ENCODE data around the gene LRRC8A. TPM values are rescaled to one million over a fixed set of nuclear protein-coding genes. Genes with fewer than 3 reads are reported as not detected.

The LRRC8A gene
- total and polyA plus RNA-seq, 2 of the 13 experiments (the other 11 are each of a cell fraction or from before 2014, with no cell fraction given): 16.1 to 40.6 TPM

GRCh38 chr9:128947277-128947526 is 65.3 kb downstream of the LRRC8A start (continued):
- TF ChIP-seq TEF (CRISPR knock-in tag; IDR thresholded peaks at IDR 0.05): no peak
- TF ChIP-seq ZNF737 (CRISPR knock-in tag; IDR thresholded peaks at IDR 0.05; ENCODE audit: borderline replicate concordance): no peak
- no peak for TF ChIP-seq TFE3 (CRISPR knock-in tag; IDR thresholded peaks at IDR 0.05)
- TF ChIP-seq ISX (CRISPR knock-in tag; conservative IDR thresholded peaks at IDR 0.05): no peak
- TF ChIP-seq SIN3B (IDR thresholded peaks at IDR 0.05; ENCODE audit: low read length): no peak
- no peak for TF ChIP-seq PRPF4 (IDR thresholded peaks at IDR 0.05; ENCODE audit: low read depth, low read length, poor library complexity, severe bottlenecking)
- no peak for TF ChIP-seq KDM1A (CRISPR knock-in tag; IDR thresholded peaks at IDR 0.05)
- TF ChIP-seq NFE2L1 (CRISPR knock-in tag; IDR thresholded peaks at IDR 0.05; ENCODE audit: borderline replicate concordance): no peak
- no peak; the same call in 1 of the 2 replicates for TF ChIP-seq KLF11 (CRISPR knock-in tag; IDR thresholded peaks at IDR 0.05)
- TF ChIP-seq SALL1 (CRISPR knock-in tag; IDR thresholded peaks at IDR 0.05): no peak
- 0 out of 2 replicates have a peak, but pooled peaks have one; percentile 22 for TF ChIP-seq EEA1 (CRISPR knock-in tag; IDR thresholded peaks at IDR 0.05; ENCODE audit: borderline replicate concordance)
- TF ChIP-seq HNRNPL (IDR thresholded peaks at IDR 0.05; ENCODE audit: low read depth, low read length): peak; percentile 57; the same call in 1 of the 2 replicates
- no peak for TF ChIP-seq TRIM24 (CRISPR knock-in tag; IDR thresholded peaks at IDR 0.05)
- TF ChIP-seq DNMT3B (CRISPR knock-in tag; conservative IDR thresholded peaks at IDR 0.05): no peak
- TF ChIP-seq CENPX (CRISPR knock-in tag; IDR thresholded peaks at IDR 0.05): no peak
- no peak for TF ChIP-seq ZNF512B (CRISPR knock-in tag; IDR thresholded peaks at IDR 0.05; ENCODE audit: borderline replicate concordance)
- TF ChIP-seq KMT2A (CRISPR knock-in tag; IDR thresholded peaks at IDR 0.05): no peak
- TF ChIP-seq NCOA1 (CRISPR knock-in tag; IDR thresholded peaks at IDR 0.05): peak; percentile 73; the same call in 1 of the 2 replicates
- no peak for TF ChIP-seq IRF9 (CRISPR knock-in tag; IDR thresholded peaks at IDR 0.05; ENCODE audit: borderline replicate concordance)
- no peak for TF ChIP-seq ZNF878 (CRISPR knock-in tag; IDR thresholded peaks at IDR 0.05)
- TF ChIP-seq ZNF749 (CRISPR knock-in tag; IDR thresholded peaks at IDR 0.05; ENCODE audit: borderline replicate concordance): no peak
- no peak for TF ChIP-seq MIXL1 (CRISPR knock-in tag; IDR thresholded peaks at IDR 0.05)
- no peak for TF ChIP-seq NR2F1 (CRISPR knock-in tag; IDR thresholded peaks at IDR 0.05)
- TF ChIP-seq MTA1 (CRISPR knock-in tag; IDR thresholded peaks at IDR 0.05; ENCODE audit: borderline replicate concordance): no peak
- peak; percentile 63; the same call in 1 of the 2 replicates for TF ChIP-seq ZNF160 (CRISPR knock-in tag; IDR thresholded peaks at IDR 0.05)
- no peak for TF ChIP-seq ZMYM3 (CRISPR knock-in tag; IDR thresholded peaks at IDR 0.05)
- peak; percentile 27; the same call in 1 of the 2 replicates for TF ChIP-seq ZNF317 (CRISPR knock-in tag; IDR thresholded peaks at IDR 0.05)
- no peak for TF ChIP-seq ZNF432 (CRISPR knock-in tag; IDR thresholded peaks at IDR 0.05; ENCODE audit: borderline replicate concordance)
- TF ChIP-seq SATB2 (CRISPR knock-in tag; IDR thresholded peaks at IDR 0.05): no peak
